Limb (tissue), 2 donors: ENCODE measurements around the gene CRLF1.

Source experiments
- DNase-seq, 2 donors: peaks; one replicate each; pipeline ENCODE4 v3.0.0-alpha.2; 2016; ENCODE audit errors: extremely low spot score in 2 of 2

Gene CRLF1

GRCh38 chr19:18636969-18637629 lies 30.5 kb upstream of the CRLF1 start, which contains the start of gene KLHL26:
Gene KLHL26, plus strand, starts transcription at chr19:18637028. Its CDS starts 27 bp downstream, at chr19:18637055.
- DNase-seq = no peak

GRCh38 chr19:18636183-18636968 lies 29.8 kb upstream of the CRLF1 start:
- DNase-seq = peak; percentile 90 to 99

- DNase-seq = no peak
Measured at GRCh38 chr19:18635831-18636182, 29.2 kb upstream of the CRLF1 start.

GRCh38 chr19:18634612-18635297 lies 28.2 kb upstream of the CRLF1 start:
- peak in 1 of 2 donors; percentile 27 for DNase-seq

- no peak for DNase-seq
Measured at GRCh38 chr19:18633321-18633720, 26.7 kb upstream of the CRLF1 start.

GRCh38 chr19:18629166-18630088 lies 22.8 kb upstream of the CRLF1 start:
- peak in 1 of 2 donors; percentile 54 for DNase-seq

- no peak for DNase-seq
Measured at GRCh38 chr19:18626906-18627305, 20.3 kb upstream of the CRLF1 start.

GRCh38 chr19:18620902-18621301 lies 14.3 kb upstream of the CRLF1 start:
- no peak for DNase-seq

GRCh38 chr19:18620311-18620710 lies 13.7 kb upstream of the CRLF1 start:
- no peak for DNase-seq

GRCh38 chr19:18618236-18618635 lies 11.6 kb upstream of the CRLF1 start:
- DNase-seq = no peak

- DNase-seq = no peak
Measured at GRCh38 chr19:18617562-18617961, 11.0 kb upstream of the CRLF1 start.

GRCh38 chr19:18616023-18616422 lies 9.4 kb upstream of the CRLF1 start:
- DNase-seq = no peak

- DNase-seq = no peak
Measured at GRCh38 chr19:18613589-18614234, 7.1 kb upstream of the CRLF1 start.

- DNase-seq = peak in 1 of 2 donors; percentile 84
Measured at GRCh38 chr19:18612772-18613588, 6.4 kb upstream of the CRLF1 start, which contains the start of gene TMEM59L. Gene TMEM59L, plus strand, starts transcription at chr19:18612870. Its CDS starts 89 bp downstream, at chr19:18612959.

GRCh38 chr19:18612051-18612771 lies 5.6 kb upstream of the CRLF1 start:
- DNase-seq = no peak

- no peak for DNase-seq
Measured at GRCh38 chr19:18611327-18612050, 4.9 kb upstream of the CRLF1 start.

GRCh38 chr19:18610556-18611326 lies 4.1 kb upstream of the CRLF1 start:
- DNase-seq = no peak

GRCh38 chr19:18610245-18610555 lies 3.6 kb upstream of the CRLF1 start:
- no peak for DNase-seq
